Measurements from ENCODE around the gene USP35.

Gene USP35

DNA sequence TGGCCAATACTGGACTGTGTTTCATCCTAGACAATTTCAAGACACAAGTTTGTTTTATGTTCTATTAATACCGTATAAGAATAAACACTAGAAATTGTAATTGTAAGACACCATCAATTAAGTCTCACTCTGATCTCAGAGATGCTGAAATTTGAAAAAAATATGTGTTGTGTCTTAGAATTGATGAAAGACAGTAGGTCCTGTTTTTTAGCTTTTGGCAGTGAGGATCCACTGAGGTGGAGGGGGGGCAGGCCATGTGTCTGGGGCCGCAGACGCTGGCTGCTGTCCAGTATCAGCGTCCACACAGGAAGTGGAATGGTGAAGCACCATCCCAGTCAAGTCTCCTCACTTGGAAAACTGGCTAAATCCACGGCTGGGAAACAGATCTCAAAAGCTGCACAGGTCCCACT is 26.8 kb upstream of the USP35 start:
- TF ChIP-seq CTCF (IDR thresholded peaks at IDR 0.05; ENCODE audit: low read length, missing control alignments), result no peak
- DNase-seq (ENCODE audit: low read depth), result peak; percentile 44
- H3K4me3 ChIP-seq (replicated peaks; ENCODE audit: low read depth, low read length), result no peak overlapping the region

- DNase-seq (ENCODE audit: low read depth), result no peak
- H3K4me3 ChIP-seq (replicated peaks; ENCODE audit: low read depth, low read length), result no peak overlapping the region
- no peak for TF ChIP-seq CTCF (IDR thresholded peaks at IDR 0.05; ENCODE audit: low read length, missing control alignments)
Observed at GRCh38 chr11:78163828-78164227, 24.9 kb upstream of the USP35 start.

GRCh38 chr11:78164471-78164870 is 24.2 kb upstream of the USP35 start:
- no peak overlapping the region for H3K4me3 ChIP-seq (replicated peaks; ENCODE audit: low read depth, low read length)
- TF ChIP-seq CTCF (IDR thresholded peaks at IDR 0.05; ENCODE audit: low read length, missing control alignments), result no peak
- no peak for DNase-seq (ENCODE audit: low read depth)

DNA sequence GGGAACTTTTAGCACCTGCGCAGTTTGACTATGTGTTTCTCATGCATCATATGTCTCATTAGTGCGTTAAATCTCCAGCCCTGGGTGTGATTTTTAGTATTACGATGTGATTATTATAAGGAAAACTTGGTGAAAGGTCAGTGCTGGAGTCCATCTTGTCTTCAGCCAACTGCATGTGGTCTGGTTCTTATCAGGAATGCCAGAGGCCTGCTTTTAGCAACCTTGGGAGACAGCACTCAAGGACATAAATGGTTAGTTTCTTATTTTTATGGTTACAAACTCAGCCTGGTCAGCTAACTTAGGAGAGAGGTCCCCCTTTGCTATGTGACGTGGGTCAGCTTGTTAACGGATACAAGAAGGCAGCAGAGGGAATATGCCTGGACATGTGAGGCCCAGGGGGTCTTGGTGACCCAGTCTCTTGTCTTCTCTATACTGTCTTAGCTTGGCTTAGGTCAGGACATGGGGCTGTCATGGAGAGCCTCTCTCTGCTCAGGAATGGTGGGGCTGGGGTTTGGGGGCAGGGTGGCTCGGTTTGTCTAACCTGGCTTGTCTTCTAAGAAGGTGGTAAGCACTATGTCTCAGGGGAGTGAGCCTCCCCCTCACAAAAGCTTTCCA is 21.8 kb upstream of the USP35 start:
- DNase-seq (ENCODE audit: low read depth), result no peak
- no peak for TF ChIP-seq CTCF (IDR thresholded peaks at IDR 0.05; ENCODE audit: low read length, missing control alignments)

DNA sequence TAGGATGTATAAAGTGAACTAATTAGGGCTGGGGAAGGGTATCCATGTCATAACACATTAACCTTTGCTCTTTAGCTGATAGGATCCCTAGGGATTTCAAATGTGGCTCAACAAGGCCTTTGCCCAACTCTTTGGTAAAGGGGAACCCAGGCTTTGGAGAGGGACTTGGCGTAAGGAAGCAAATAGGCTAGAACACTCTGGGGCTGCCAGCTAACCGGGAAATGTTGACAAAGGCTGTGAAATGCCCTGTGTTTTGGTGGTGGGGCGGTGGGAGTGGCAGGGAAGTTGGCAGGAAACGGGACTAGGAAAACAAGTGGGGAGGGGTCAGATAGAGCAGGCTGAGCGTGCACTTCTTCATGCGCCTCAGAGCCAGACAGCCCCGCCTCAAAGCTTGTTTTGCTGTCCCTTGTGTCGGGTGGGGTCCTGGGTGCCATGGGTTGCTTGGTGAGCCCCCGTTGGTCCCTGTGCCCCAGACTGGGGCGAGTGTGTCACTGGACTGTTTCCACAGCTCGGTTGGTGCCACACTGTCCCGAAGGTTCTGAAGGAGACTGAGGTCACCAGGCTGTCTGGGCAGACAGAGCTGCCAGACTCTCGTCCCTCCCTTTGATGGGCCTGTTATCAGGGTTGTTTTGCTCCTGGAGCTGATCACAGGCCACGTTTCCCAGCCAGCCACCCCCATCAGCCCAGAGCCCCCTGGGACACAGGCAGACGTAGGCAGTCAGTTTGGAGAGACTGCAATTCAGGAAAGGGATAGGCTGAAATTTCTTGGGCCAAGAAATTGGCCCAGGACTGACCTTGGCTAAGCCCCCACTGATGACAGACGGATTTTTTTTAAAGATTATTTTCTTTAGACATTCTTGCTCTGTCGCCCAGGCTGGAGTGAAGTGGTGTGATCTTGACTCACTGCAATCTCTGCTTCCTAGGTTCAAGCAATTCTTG is 19.9 kb upstream of the USP35 start:
- DNase-seq (ENCODE audit: low read depth), result peak; percentile 94
- no peak for TF ChIP-seq CTCF (IDR thresholded peaks at IDR 0.05; ENCODE audit: low read length, missing control alignments)
- H3K4me3 ChIP-seq (replicated peaks; ENCODE audit: low read depth, low read length), result no peak overlapping the region

More for the DNA sequence above, 21.8 kb upstream of the USP35 start:
- no peak overlapping the region for H3K4me3 ChIP-seq (replicated peaks; ENCODE audit: low read depth, low read length)

DNA sequence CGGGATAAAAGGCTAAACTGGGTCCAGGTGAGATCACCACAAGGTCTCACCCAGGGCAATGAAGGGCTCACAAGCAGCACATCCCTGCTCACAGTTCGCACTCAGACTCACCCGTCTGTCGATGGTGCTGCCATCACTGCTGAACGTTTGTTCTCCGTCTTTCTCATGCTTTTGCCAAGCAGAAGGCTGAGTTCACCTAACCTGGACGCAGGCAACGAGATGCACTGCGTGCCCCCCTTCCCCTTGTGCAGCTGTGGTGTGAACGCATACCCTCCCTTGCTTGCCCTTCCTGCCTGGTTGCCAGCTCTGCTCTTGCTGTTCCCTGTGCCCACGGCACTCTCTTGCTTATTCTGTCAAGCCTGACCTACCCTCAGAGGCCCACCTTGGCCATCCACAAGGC is 18.3 kb upstream of the USP35 start:
- TF ChIP-seq CTCF (IDR thresholded peaks at IDR 0.05; ENCODE audit: low read length, missing control alignments), result no peak
- DNase-seq (ENCODE audit: low read depth), result no peak
- no peak overlapping the region for H3K4me3 ChIP-seq (replicated peaks; ENCODE audit: low read depth, low read length)

Data from fibroblast of pulmonary artery (primary cell).